SJCRH30 (cell line): ENCODE data around the gene DALRD3. TPM values are rescaled to one million over a fixed set of nuclear protein-coding genes. Genes with fewer than 3 reads are reported as not detected.

ENCODE experiments used
- DNase-seq, 2 experiments: peaks; one replicate each; pipeline ENCODE4 v3.0.0-alpha.2; 2015 to 2020
- H3K27ac ChIP-seq: fragments of 250-450 bp; sonication (Bioruptor Pico); 2 replicates; pipeline ENCODE4 v1.5.1; 2020; ENCODE audit warnings: mild to moderate bottlenecking, moderate library complexity
- H3K27me3 ChIP-seq: fragments of 250-450 bp; sonication (Bioruptor Pico); 2 replicates; pipeline ENCODE4 v1.5.1; 2020; ENCODE audit warnings: mild to moderate bottlenecking, moderate library complexity
- H3K36me3 ChIP-seq: fragments of 250-450 bp; sonication (Bioruptor Pico); 2 replicates; pipeline ENCODE4 v1.5.1; 2020; ENCODE audit warnings: mild to moderate bottlenecking, moderate library complexity
- H3K4me1 ChIP-seq: fragments of 250-450 bp; sonication (Bioruptor Pico); 2 replicates; pipeline ENCODE4 v1.5.1; 2020; ENCODE audit warnings: mild to moderate bottlenecking, moderate library complexity
- H3K4me3 ChIP-seq: fragments of 250-450 bp; sonication (Bioruptor Pico); 2 replicates; pipeline ENCODE4 v1.5.1; 2020; ENCODE audit warnings: mild to moderate bottlenecking, moderate library complexity
- H3K9me3 ChIP-seq: fragments of 250-450 bp; sonication (Bioruptor Pico); replicated peaks from 2 replicates; pipeline ENCODE4 v1.5.1; 2020; ENCODE audit warnings: mild to moderate bottlenecking, moderate library complexity
- total RNA-seq: library from RNA; depleted of rRNA; stranded (reverse); fragments of >200 nt; shearing (Covaris generic); gene quantifications from 2 replicates; pipeline ENCODE4 v1.2.3, GENCODE V29; 2014

The DALRD3 gene
- total RNA-seq, 1 experiment from 2014 or later: 6.9 TPM

- DNase-seq: no peak
- no peak overlapping the region for H3K27ac ChIP-seq
- H3K4me1 ChIP-seq: peaks cover 8% of the 10 kb centered on the region
- peaks cover 37% of the 10 kb centered on the region for H3K36me3 ChIP-seq
- no peaks in the 10 kb centered on the region for H3K27me3 ChIP-seq
- H3K4me3 ChIP-seq: no peak overlapping the region
- H3K9me3 ChIP-seq: no peaks in the 10 kb centered on the region
Measured at GRCh38 chr3:49025793-49026520, 7.6 kb upstream of the DALRD3 start.

GRCh38 chr3:49025005-49025792 lies 6.8 kb upstream of the DALRD3 start:
- no peaks in the 10 kb centered on the region for H3K9me3 ChIP-seq
- no peak overlapping the region for H3K27ac ChIP-seq
- DNase-seq: no peak
- no peaks in the 10 kb centered on the region for H3K27me3 ChIP-seq
- peaks cover 8% of the 10 kb centered on the region for H3K4me1 ChIP-seq
- peaks cover 37% of the 10 kb centered on the region for H3K36me3 ChIP-seq
- no peak overlapping the region for H3K4me3 ChIP-seq

- Histone ChIP-seq H3K4me3 (no peak overlapping the region), H3K27me3 (no peaks in the 10 kb centered on the region), H3K27ac (no peak overlapping the region), H3K4me1 (peaks cover 8% of the 10 kb centered on the region), H3K9me3 (no peaks in the 10 kb centered on the region), H3K36me3 (peaks cover 37% of the 10 kb centered on the region)
- DNase-seq: no peak
Measured at GRCh38 chr3:49024449-49024848, 6.1 kb upstream of the DALRD3 start.

GRCh38 chr3:49023775-49024174 lies 5.4 kb upstream of the DALRD3 start:
- Histone ChIP-seq H3K27ac (no peak overlapping the region), H3K36me3 (peaks cover 37% of the 10 kb centered on the region), H3K27me3 (no peaks in the 10 kb centered on the region), H3K9me3 (no peaks in the 10 kb centered on the region), H3K4me3 (no peak overlapping the region), H3K4me1 (peaks cover 8% of the 10 kb centered on the region)
- no peak for DNase-seq

DNA sequence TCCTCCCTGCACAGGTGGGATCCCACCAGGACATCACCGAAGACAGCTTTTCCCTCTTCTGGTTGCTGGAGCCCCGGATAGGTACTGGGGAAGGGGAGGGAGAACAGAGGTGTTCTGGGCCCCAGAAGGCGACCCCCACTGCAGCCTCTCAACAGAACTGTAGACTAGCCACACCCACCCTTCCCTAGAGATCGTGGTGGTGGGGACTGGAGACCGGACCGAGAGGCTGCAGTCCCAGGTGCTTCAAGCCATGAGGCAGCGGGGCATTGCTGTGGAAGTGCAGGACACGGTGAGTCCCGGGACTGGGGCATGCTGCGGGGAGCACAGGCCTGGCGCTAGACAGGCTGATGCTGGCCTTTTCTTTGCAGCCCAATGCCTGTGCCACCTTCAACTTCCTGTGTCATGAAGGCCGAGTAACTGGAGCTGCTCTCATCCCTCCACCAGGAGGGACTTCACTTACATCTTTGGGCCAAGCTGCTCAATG lies 4.3 kb upstream of the DALRD3 start:
- peak overlapping the region; percentile 82 for H3K27ac ChIP-seq
- no peak for DNase-seq

GRCh38 chr3:49021813-49022687 lies 3.7 kb upstream of the DALRD3 start, which contains the start of gene NDUFAF3:
NDUFAF3 (plus strand) TSS chr3:49022121; CDS start chr3:49022145, 24 bp downstream.
- Histone ChIP-seq H3K27me3 (no peaks in the 10 kb centered on the region), H3K9me3 (no peaks in the 10 kb centered on the region), H3K4me1 (peaks cover 6% of the 10 kb centered on the region; the same call in 1 of the 2 replicates), H3K27ac (peak within 1 kb of the TSS; percentile 82), H3K4me3 (peak within 1 kb of the TSS; percentile 90), H3K36me3 (peaks cover 28% of the 10 kb centered on the region)
- peak; percentile 96 to 97 for DNase-seq

More for the DNA sequence above, 4.3 kb upstream of the DALRD3 start:
- H3K27me3 ChIP-seq: no peaks in the 10 kb centered on the region
- H3K4me1 ChIP-seq: peaks cover 3% of the 10 kb centered on the region; the same call in 1 of the 2 replicates
- H3K36me3 ChIP-seq: peaks cover 35% of the 10 kb centered on the region
- peak overlapping the region; percentile 90 for H3K4me3 ChIP-seq
- no peaks in the 10 kb centered on the region for H3K9me3 ChIP-seq

DNA sequence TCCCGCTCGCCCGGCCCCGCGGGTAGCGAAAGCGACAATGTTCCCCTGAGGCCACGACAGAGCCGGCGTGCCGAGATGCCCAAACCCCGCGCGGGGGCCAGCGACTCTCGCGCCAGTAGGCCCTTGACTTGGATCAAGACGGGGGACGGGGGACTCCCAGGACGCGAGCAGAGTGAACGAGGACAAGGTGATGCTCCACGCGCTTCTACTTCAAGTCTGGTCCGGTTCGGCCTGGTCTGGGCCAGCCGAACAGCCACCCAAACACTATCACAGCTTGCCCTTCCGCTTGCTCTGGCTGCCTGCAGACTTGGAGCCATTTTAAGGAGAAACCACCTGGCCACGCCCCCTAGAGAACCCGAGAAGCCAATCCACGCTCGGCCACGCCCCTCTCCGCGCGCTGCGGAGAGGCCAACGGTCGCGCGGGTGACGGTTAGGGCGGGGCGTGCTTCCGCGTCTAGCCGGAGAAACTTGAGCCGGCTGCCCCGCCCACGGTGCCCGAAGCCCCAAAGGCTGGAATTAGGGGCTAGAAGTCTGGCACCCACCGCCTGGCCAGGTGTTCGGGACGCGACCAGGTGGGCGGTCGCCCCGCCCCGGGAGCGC lies 2.9 kb upstream of the DALRD3 start:
- H3K36me3 ChIP-seq: peaks cover 23% of the 10 kb centered on the region
- H3K27me3 ChIP-seq: no peaks in the 10 kb centered on the region
- no peaks in the 10 kb centered on the region for H3K9me3 ChIP-seq
- H3K27ac ChIP-seq: peak overlapping the region; percentile 82
- peak overlapping the region; percentile 90 for H3K4me3 ChIP-seq
- peaks cover 6% of the 10 kb centered on the region; the same call in 1 of the 2 replicates for H3K4me1 ChIP-seq
- peak; percentile 98 for DNase-seq

DNA sequence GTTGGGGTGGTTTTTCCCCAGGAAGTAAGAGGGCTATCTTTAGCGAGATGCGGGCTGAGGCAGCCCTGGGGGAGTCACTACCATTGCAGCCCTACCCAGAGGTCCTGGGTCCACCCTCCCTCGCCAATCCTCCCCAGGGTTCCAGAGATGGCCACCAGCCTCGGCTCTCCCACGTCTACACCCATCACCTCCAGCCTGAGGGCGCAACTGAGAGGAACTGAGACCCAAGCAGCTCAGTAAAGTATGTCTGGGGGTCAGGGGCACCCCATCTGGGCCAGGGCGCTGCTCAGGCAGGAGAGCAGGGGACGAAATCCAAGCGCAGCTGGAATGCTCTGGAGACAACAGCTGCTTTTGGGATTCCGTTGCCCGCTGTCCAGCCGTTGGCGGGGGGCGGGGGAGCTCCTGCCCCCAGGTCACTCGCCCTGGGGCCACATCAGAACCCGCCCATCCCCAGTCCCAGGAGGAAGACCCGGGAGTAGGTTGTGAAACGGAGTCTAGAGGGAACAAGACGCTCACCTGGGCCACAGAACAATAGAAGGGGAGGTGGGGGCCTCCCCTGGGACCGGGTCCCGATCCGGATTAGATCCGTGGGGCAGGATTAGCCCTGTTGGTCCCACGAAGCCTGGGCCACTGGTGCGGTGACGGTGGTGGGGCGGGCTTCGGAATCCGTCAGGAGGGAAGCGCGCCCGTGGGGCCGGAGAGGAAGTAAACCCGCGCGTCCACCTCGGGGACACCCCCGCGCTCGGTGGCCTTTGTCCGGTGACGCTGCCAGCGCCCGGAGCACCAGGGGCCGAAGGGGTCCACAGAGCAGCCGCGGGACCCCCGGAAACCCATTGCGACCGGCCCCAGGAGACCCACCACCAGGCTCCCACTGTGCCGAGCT lies 2.2 kb upstream of the DALRD3 start:
- peak; percentile 65 to 72 for DNase-seq
- peak overlapping the region; percentile 82 for H3K27ac ChIP-seq
- H3K36me3 ChIP-seq: peaks cover 19% of the 10 kb centered on the region
- H3K9me3 ChIP-seq: no peaks in the 10 kb centered on the region
- H3K27me3 ChIP-seq: no peaks in the 10 kb centered on the region
- H3K4me3 ChIP-seq: peak overlapping the region; percentile 90
- peaks cover 6% of the 10 kb centered on the region; the same call in 1 of the 2 replicates for H3K4me1 ChIP-seq

DNA sequence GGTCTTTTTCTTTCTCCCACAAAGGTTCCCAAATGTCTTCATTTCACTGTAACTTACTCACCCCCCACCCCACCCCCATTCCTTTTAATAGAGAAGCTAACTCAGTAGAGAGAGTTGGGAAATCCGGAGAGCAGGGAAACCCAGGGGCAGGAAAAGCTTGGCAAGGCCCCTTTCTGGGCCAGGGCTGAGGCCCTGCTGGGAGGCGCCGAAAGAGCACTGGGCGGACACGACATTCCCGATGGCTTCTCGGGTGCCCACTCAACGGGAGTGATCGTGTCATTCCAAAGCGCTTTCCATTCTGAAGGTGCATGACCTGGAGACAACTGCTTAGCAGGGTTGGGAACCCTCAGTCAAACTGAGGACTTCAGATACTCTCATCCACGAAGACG lies 1.6 kb upstream of the DALRD3 start:
- H3K4me3 ChIP-seq: peak overlapping the region; percentile 90
- no peaks in the 10 kb centered on the region for H3K9me3 ChIP-seq
- H3K27me3 ChIP-seq: no peaks in the 10 kb centered on the region
- peak in 1 of 2 experiments; percentile 31 for DNase-seq
- H3K27ac ChIP-seq: peak overlapping the region; percentile 82
- peaks cover 19% of the 10 kb centered on the region for H3K36me3 ChIP-seq
- peaks cover 6% of the 10 kb centered on the region; the same call in 1 of the 2 replicates for H3K4me1 ChIP-seq

DNA sequence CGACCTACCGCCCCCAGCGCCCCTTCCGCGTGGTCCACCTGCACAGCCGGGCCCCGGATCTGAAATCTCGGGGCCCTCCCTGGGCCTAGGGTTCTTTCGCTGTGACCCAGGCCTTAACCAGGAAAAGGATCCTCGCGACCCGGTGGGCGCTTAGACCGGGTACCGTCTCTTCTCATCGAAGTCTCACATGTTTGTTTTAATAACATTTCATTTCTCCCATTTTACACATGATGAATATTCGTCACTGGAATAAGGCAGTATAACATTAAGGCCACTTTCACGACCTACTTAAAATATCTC lies 277 bp upstream of the DALRD3 start:
- no peak for DNase-seq
- Histone ChIP-seq H3K9me3 (no peaks in the 10 kb centered on the region), H3K36me3 (peaks cover 21% of the 10 kb centered on the region), H3K27ac (no peak overlapping the region), H3K4me3 (peak overlapping the region; percentile 92), H3K4me1 (peaks cover 6% of the 10 kb centered on the region; the same call in 1 of the 2 replicates), H3K27me3 (no peaks in the 10 kb centered on the region)

GRCh38 chr3:49017229-49017970 lies 980 bp downstream of the DALRD3 start:
- Histone ChIP-seq H3K4me1 (peaks cover 3% of the 10 kb centered on the region; the same call in 1 of the 2 replicates), H3K36me3 (peaks cover 23% of the 10 kb centered on the region), H3K27ac (no peak overlapping the region), H3K9me3 (no peaks in the 10 kb centered on the region), H3K27me3 (no peaks in the 10 kb centered on the region), H3K4me3 (peak overlapping the region; percentile 92)
- no peak for DNase-seq

DNA sequence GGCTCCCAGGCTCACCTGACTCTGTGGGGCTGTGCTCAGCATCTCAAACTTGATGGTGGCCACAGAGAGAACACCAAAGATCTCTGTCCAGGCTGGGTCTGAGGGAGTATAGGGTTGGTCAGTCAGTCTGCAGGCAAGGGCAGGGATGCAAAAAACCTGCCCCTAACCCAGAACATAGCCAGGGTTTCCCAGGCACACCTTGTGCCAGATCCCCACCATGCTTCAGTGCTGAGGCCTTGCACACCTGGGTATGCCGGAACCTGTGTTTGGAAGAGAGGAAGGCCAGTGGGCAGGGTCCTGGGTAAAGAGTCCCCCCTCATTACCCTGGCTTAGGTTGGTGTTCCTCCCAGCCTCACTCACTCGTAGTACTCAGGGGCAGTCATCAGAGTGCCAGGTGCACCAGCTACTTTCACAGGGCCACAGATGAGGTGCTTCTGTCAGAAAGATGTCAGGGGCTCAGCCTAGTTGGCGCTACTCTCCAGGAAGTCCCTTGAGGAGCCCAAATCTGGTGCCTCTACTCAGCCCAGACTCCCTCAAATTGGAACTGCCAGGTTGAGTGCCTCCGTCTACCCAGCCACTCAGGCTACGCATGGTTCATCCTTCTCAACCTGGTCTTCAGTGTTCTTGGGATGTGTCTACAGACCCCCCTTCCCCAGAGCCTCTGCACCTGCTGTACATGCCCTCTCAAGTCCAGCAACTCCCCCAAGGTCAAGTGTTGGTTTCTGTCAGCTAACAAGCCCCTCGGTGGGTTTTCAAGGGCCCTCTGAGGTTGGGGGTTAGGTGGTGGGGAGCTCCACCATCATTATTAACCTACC lies 1.8 kb downstream of the DALRD3 start:
- Histone ChIP-seq H3K36me3 (peaks cover 28% of the 10 kb centered on the region), H3K4me1 (peaks cover 3% of the 10 kb centered on the region; the same call in 1 of the 2 replicates), H3K27ac (no peak overlapping the region), H3K27me3 (no peaks in the 10 kb centered on the region), H3K4me3 (no peak overlapping the region), H3K9me3 (no peaks in the 10 kb centered on the region)
- DNase-seq: no peak
